Measurements from ENCODE around the gene FAM241A. TPM values are rescaled to one million over a fixed set of nuclear protein-coding genes. Genes with fewer than 3 reads are reported as not detected.
A peak's percentile ranks its signal among the peaks of the same experiment; 100 is the strongest.

FAM241A gene
- total RNA-seq, 1 donor from 2014 or later: not detected

DNA sequence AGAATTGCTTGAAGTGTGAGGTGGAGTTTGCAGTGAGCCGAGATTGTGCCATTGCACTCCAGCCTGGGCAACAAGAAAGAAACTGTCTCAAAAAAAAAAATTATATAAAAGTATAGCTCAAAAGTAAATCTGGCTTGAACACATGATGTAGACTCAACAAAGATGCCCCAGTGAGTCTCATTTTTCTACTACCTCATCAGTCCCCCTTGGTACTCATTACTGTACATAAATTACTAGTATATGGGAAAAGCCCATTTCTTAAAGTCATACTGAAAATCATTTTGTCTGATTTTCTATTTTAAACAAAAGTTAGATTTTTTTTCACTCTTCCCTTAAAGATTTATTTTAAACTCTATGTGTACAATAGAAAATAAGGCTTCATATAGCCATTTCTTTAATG, 39.2 kb downstream of the FAM241A start:
- no peak overlapping the region for H3K4me3 ChIP-seq
- Mint-ChIP-seq H3K4me1 (no peaks in the 10 kb centered on the region), H3K9me3 (no peaks in the 10 kb centered on the region), H3K27me3 (ENCODE audit: insufficient read depth, low read depth) (no peaks in the 10 kb centered on the region), H3K36me3 (no peaks in the 10 kb centered on the region), H3K27ac (no peak overlapping the region), H3K4me3 (no peak overlapping the region)
- no peak overlapping the region for H3K4me2 ChIP-seq
- H3K4me1 ChIP-seq: peaks cover 7% of the 10 kb centered on the region
- peaks cover 8% of the 10 kb centered on the region for H3F3A ChIP-seq (ENCODE audit: low read depth)
- H4K20me1 ChIP-seq (ENCODE audit: low read depth): no peaks in the 10 kb centered on the region
- no peaks in the 10 kb centered on the region for H3K79me2 ChIP-seq (ENCODE audit: low read depth)
- TF ChIP-seq EZH2 (IDR thresholded peaks at IDR 0.05) (no peak), EZH2phosphoT487 (IDR thresholded peaks at IDR 0.05) (no peak)
- TF ChIP-seq, protein P1, sequence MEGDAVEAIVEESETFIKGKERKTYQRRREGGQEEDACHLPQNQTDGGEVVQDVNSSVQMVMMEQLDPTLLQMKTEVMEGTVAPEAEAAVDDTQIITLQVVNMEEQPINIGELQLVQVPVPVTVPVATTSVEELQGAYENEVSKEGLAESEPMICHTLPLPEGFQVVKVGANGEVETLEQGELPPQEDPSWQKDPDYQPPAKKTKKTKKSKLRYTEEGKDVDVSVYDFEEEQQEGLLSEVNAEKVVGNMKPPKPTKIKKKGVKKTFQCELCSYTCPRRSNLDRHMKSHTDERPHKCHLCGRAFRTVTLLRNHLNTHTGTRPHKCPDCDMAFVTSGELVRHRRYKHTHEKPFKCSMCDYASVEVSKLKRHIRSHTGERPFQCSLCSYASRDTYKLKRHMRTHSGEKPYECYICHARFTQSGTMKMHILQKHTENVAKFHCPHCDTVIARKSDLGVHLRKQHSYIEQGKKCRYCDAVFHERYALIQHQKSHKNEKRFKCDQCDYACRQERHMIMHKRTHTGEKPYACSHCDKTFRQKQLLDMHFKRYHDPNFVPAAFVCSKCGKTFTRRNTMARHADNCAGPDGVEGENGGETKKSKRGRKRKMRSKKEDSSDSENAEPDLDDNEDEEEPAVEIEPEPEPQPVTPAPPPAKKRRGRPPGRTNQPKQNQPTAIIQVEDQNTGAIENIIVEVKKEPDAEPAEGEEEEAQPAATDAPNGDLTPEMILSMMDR (IDR thresholded peaks at IDR 0.05): no peak
- H3K9me3 ChIP-seq (ENCODE audit: low read depth): no peaks in the 10 kb centered on the region
- H3K36me3 ChIP-seq: no peaks in the 10 kb centered on the region
- H3K9ac ChIP-seq: no peak overlapping the region
- no peak overlapping the region for H2AFZ ChIP-seq (replicated peaks)
- no peak for DNase-seq (ENCODE audit: low spot score)
- no peaks in the 10 kb centered on the region for H3K27me3 ChIP-seq
- H3K27ac ChIP-seq: no peak overlapping the region

DNA sequence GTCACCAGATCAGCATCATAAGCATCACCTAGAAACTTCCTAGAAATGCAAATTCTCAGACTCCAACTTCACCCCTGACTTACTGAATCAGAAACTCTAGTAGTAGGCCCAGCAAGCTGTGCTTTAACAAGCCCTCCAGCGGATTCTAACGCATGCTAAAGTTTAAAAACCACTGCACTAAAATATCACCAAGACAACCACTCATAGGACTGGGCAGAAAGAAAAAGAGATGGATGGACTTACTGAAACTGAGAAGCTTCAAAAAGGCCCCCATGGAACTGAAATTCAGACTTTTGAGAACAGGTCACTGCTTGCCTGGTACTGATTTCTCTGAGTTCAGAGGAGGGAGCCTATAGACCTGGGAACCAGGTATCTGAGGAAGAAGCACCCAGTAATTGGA, 40.1 kb downstream of the FAM241A start:
- peaks cover 9% of the 10 kb centered on the region for H3F3A ChIP-seq (ENCODE audit: low read depth)
- Mint-ChIP-seq H3K4me1 (no peaks in the 10 kb centered on the region), H3K9me3 (no peaks in the 10 kb centered on the region), H3K36me3 (no peaks in the 10 kb centered on the region), H3K4me3 (no peak overlapping the region), H3K27me3 (ENCODE audit: insufficient read depth, low read depth) (no peaks in the 10 kb centered on the region), H3K27ac (no peak overlapping the region)
- no peaks in the 10 kb centered on the region for H3K27me3 ChIP-seq
- no peak overlapping the region for H2AFZ ChIP-seq (replicated peaks)
- no peak overlapping the region for H3K4me3 ChIP-seq
- H3K9ac ChIP-seq: no peak overlapping the region
- H4K20me1 ChIP-seq (ENCODE audit: low read depth): no peaks in the 10 kb centered on the region
- no peak overlapping the region for H3K27ac ChIP-seq
- no peaks in the 10 kb centered on the region for H3K79me2 ChIP-seq (ENCODE audit: low read depth)
- H3K4me1 ChIP-seq: peaks cover 7% of the 10 kb centered on the region
- no peak for DNase-seq (ENCODE audit: low spot score)
- H3K36me3 ChIP-seq: no peaks in the 10 kb centered on the region
- H3K9me3 ChIP-seq (ENCODE audit: low read depth): no peaks in the 10 kb centered on the region
- TF ChIP-seq, protein P1 (IDR thresholded peaks at IDR 0.05): no peak
- TF ChIP-seq EZH2phosphoT487 (IDR thresholded peaks at IDR 0.05): no peak
- TF ChIP-seq EZH2 (IDR thresholded peaks at IDR 0.05): no peak
- H3K4me2 ChIP-seq: no peak overlapping the region

DNA sequence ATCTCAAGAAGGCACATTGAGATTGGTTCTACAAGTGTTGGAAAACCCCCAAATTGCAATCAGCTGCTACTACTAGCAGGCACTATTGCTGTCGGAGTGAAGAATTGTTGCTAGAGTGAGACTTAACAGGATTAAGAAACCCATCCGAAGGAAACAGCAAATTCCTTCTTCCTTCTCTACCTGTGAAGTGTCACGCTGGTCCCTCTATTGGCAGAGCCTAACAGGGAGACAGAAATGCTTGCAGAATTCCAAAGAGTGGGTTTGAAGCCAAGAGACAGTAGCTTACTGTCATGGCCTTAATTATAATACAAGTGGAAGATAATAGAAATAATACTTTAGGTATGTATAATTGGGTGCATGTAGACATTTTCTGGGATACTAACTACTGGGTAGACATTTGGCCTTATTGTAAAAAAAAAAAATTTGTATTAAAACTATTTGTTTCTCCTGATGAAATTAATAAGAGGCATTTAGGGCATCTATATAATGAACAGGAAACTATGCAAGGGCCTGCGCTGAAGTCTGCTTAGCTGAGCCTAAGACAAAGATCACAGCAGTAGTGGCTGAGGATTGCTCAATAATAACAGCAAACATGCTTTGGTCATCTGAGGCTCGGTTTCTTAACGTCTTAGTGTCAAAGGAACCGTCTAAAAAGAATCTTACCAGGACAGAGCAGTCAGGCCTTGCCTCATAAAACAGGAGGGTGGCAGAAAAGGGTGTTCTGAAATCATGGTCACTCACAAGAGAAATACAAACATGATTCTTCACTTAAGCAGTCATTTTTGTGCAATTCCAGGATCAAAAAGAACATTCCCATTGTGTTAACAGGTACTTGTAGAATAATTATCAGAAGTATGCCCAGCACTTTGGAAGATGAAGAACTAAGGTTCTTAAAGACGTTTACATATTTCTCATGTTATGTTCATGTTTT, 40.8 kb downstream of the FAM241A start:
- Histone ChIP-seq H3K27ac (no peak overlapping the region), H3K4me2 (no peak overlapping the region), H3K9me3 (ENCODE audit: low read depth) (no peaks in the 10 kb centered on the region), H3K4me1 (peaks cover 7% of the 10 kb centered on the region), H2AFZ (replicated peaks) (no peak overlapping the region), H4K20me1 (ENCODE audit: low read depth) (no peaks in the 10 kb centered on the region), H3K79me2 (ENCODE audit: low read depth) (no peaks in the 10 kb centered on the region), H3F3A (ENCODE audit: low read depth) (peaks cover 9% of the 10 kb centered on the region), H3K9ac (no peak overlapping the region), H3K4me3 (no peak overlapping the region), H3K27me3 (no peaks in the 10 kb centered on the region), H3K36me3 (no peaks in the 10 kb centered on the region)
- H3K4me1 Mint-ChIP-seq: no peaks in the 10 kb centered on the region
- DNase-seq (ENCODE audit: low spot score): peak; percentile 29
- no peaks in the 10 kb centered on the region for H3K36me3 Mint-ChIP-seq
- no peak overlapping the region for H3K4me3 Mint-ChIP-seq
- H3K27me3 Mint-ChIP-seq (ENCODE audit: insufficient read depth, low read depth): peaks cover 2% of the 10 kb centered on the region
- H3K27ac Mint-ChIP-seq: no peak overlapping the region
- no peaks in the 10 kb centered on the region for H3K9me3 Mint-ChIP-seq
- TF ChIP-seq, protein P1 (IDR thresholded peaks at IDR 0.05): no peak
- TF ChIP-seq EZH2phosphoT487 (IDR thresholded peaks at IDR 0.05): no peak
- TF ChIP-seq EZH2 (IDR thresholded peaks at IDR 0.05): no peak

Data from neural progenitor cell (in vitro differentiated cells).